H1 (cell line): ENCODE results near the gene NT5C1A. TPM values are rescaled to one million over a fixed set of nuclear protein-coding genes. Genes with fewer than 3 reads are reported as not detected.
A peak's percentile ranks its signal among the peaks of the same experiment; 100 is the strongest.

Source experiments
- CTCF ChIA-PET: fragments of 300-600 bp; sonication (Branson Sonifier 250); formaldehyde crosslinking; loops from one replicate; lab custom pipeline; 2021; ENCODE audit not compliant: partially characterized antibody; lab: Charles Lee
- POLR2A ChIA-PET: fragments of 300-600 bp; sonication (Branson Sonifier 250); formaldehyde crosslinking; loops from one replicate; lab custom pipeline; 2021; ENCODE audit warnings: inconsistent platforms; ENCODE audit not compliant: partially characterized antibody; lab: Charles Lee
- DNase-seq, 2 experiments: peaks; one replicate each; pipeline versions ENCODE4 v3.0.0 to v3.0.0-alpha.2; 2010 to 2022; ENCODE audit warnings: low spot score in 2 of 2, low read depth in 1 of 2, mixed read lengths in 1 of 2
- FAIRE-seq: peaks from 2 replicates; lab custom pipeline; 2011; peaks lifted over from hg19 to GRCh38; lab: Jason Lieb, UNC
- H2AFZ ChIP-seq: 2 replicates; pipeline ENCODE4 v1.8.1; 2012; ENCODE audit warnings: low read length, inconsistent platforms
- H2AK5ac ChIP-seq: 2 replicates; pipeline ENCODE4 v1.6.1; 2013; ENCODE audit warnings: low read depth, low read length
- H2BK120ac ChIP-seq: replicated peaks from 2 replicates; pipeline ENCODE3; 2013; ENCODE audit warnings: low read depth, low read length, inconsistent platforms
- H2BK12ac ChIP-seq: 2 replicates; pipeline ENCODE4 v1.6.1; 2013; ENCODE audit warnings: low read depth, low read length
- H2BK15ac ChIP-seq: 2 replicates; pipeline ENCODE4 v1.6.1; 2013; ENCODE audit warnings: low read length
- H2BK20ac ChIP-seq: 2 replicates; pipeline ENCODE4 v1.6.1; 2013; ENCODE audit warnings: low read length
- H2BK5ac ChIP-seq: 2 replicates; pipeline ENCODE4 v1.6.1; 2013; ENCODE audit warnings: low read depth, low read length
- H3K14ac ChIP-seq: 2 replicates; pipeline ENCODE4 v1.6.1; 2013; ENCODE audit warnings: inconsistent platforms; ENCODE audit not compliant: insufficient read length
- H3K18ac ChIP-seq: 2 replicates; pipeline ENCODE4 v1.6.1; 2013; ENCODE audit warnings: low read length; ENCODE audit errors: extremely low read depth
- H3K23ac ChIP-seq: 2 replicates; pipeline ENCODE4 v1.6.1; 2013; ENCODE audit warnings: inconsistent platforms; ENCODE audit not compliant: insufficient read length
- H3K23me2 ChIP-seq: 2 replicates; pipeline ENCODE4 v1.6.1; 2013; ENCODE audit warnings: low read depth, low read length
- H3K27ac ChIP-seq: 2 replicates; pipeline ENCODE4 v1.6.1; 2011; ENCODE audit warnings: low read depth, low read length, inconsistent platforms
- H3K27me3 ChIP-seq, 4 experiments: replicated peaks in 1 of 4; 1 replicate in 1 of 4; 2 replicates in 3 of 4; pipeline versions ENCODE4 v1.6.1 to v1.8.1; 2011 to 2013; ENCODE audit warnings: low read length in 3 of 4, mild to moderate bottlenecking in 3 of 4, inconsistent platforms in 2 of 4, mixed read lengths in 2 of 4, moderate library complexity in 1 of 4; ENCODE audit not compliant: control insufficient read depth in 3 of 4, insufficient read depth in 3 of 4; ENCODE audit errors: extremely low read depth in 1 of 4
- H3K36me3 ChIP-seq, 4 experiments: 2 replicates each; pipeline versions ENCODE4 v1.6.1 to v1.8.1; 2011 to 2013; ENCODE audit warnings: mild to moderate bottlenecking in 4 of 4, low read length in 3 of 4, moderate library complexity in 2 of 4, control low read depth in 1 of 4, inconsistent platforms in 1 of 4; ENCODE audit not compliant: insufficient read depth in 4 of 4, control insufficient read depth in 2 of 4
- H3K4ac ChIP-seq: replicated peaks from 2 replicates; pipeline ENCODE3; 2013; ENCODE audit warnings: low read length, low read depth, mixed read lengths, inconsistent platforms; ENCODE audit not compliant: insufficient read length
- H3K4me1 ChIP-seq, 4 experiments: replicated peaks in 1 of 4; 1 replicate in 1 of 4; 2 replicates in 3 of 4; pipeline versions ENCODE4 v1.6.1 to v1.8.1; 2011 to 2013; ENCODE audit warnings: low read length in 3 of 4, inconsistent platforms in 2 of 4, mixed read lengths in 1 of 4; ENCODE audit not compliant: insufficient read depth in 4 of 4, control insufficient read depth in 3 of 4
- H3K4me2 ChIP-seq, 2 experiments: 2 replicates each; pipeline versions ENCODE4 v1.6.1 to v1.8.1; 2011 to 2013; ENCODE audit warnings: low read depth in 2 of 2, low read length in 2 of 2, control low read depth in 1 of 2, inconsistent platforms in 1 of 2, mild to moderate bottlenecking in 1 of 2; ENCODE audit not compliant: insufficient read depth in 1 of 2
- H3K4me3 ChIP-seq, 4 experiments: fragments of 200-600, 300-600 bp in 1 of 4; sonication (generic), shearing (Covaris generic), sonication (Bioruptor Twin) in 1 of 4; 2 replicates each; pipeline versions ENCODE4 v1.5.1 to v1.8.1; 2011 to 2016; ENCODE audit warnings: low read length in 4 of 4, low read depth in 3 of 4, control low read depth in 2 of 4, inconsistent platforms in 2 of 4, mild to moderate bottlenecking in 2 of 4, mixed read lengths in 1 of 4, moderate library complexity in 1 of 4; ENCODE audit not compliant: insufficient read depth in 2 of 4; ENCODE audit errors: extremely low read depth in 1 of 4
- H3K56ac ChIP-seq: replicated peaks from 2 replicates; pipeline ENCODE3; 2013; ENCODE audit warnings: low read depth, mild to moderate bottlenecking, mixed read lengths, low read length, inconsistent platforms; ENCODE audit not compliant: insufficient read length
- H3K79me1 ChIP-seq: 2 replicates; pipeline ENCODE4 v1.6.1; 2013; ENCODE audit warnings: low read depth, low read length, control low read depth
- H3K79me2 ChIP-seq, 2 experiments: 2 replicates each; pipeline versions ENCODE4 v1.6.1 to v1.8.1; 2012 to 2013; ENCODE audit warnings: low read length in 2 of 2, mild to moderate bottlenecking in 2 of 2, inconsistent platforms in 1 of 2; ENCODE audit not compliant: insufficient read depth in 2 of 2, control insufficient read depth in 1 of 2
- H3K9ac ChIP-seq, 4 experiments: replicated peaks in 1 of 4; 1 replicate in 1 of 4; 2 replicates in 3 of 4; pipeline versions ENCODE4 v1.6.1 to v1.8.1; 2011 to 2013; ENCODE audit warnings: low read depth in 3 of 4, low read length in 3 of 4, control low read depth in 2 of 4, mild to moderate bottlenecking in 2 of 4, moderate library complexity in 2 of 4, inconsistent platforms in 1 of 4; ENCODE audit errors: extremely low read depth in 1 of 4
- H3K9me3 ChIP-seq, 2 experiments: 2 replicates each; pipeline versions ENCODE4 v1.6.1 to v1.8.1; 2012 to 2013; ENCODE audit warnings: mild to moderate bottlenecking in 2 of 2, moderate library complexity in 2 of 2, control low read depth in 1 of 2, inconsistent platforms in 1 of 2, low read depth in 1 of 2, low read length in 1 of 2, mixed read lengths in 1 of 2; ENCODE audit not compliant: insufficient read depth in 2 of 2
- H4K20me1 ChIP-seq, 2 experiments: replicated peaks in 1 of 2; 2 replicates each; pipeline versions ENCODE3 to v1.8.1; 2011 to 2013; ENCODE audit warnings: inconsistent platforms in 2 of 2, low read length in 2 of 2, mild to moderate bottlenecking in 1 of 2; ENCODE audit not compliant: insufficient read depth in 2 of 2, control insufficient read depth in 1 of 2
- H4K5ac ChIP-seq: 2 replicates; pipeline ENCODE4 v1.6.1; 2013; ENCODE audit warnings: low read length, low read depth, mixed read lengths, inconsistent platforms; ENCODE audit not compliant: insufficient read length
- H4K8ac ChIP-seq: 2 replicates; pipeline ENCODE4 v1.8.0; 2013; ENCODE audit warnings: mild to moderate bottlenecking, moderate library complexity, low read length, inconsistent platforms; ENCODE audit not compliant: insufficient read depth; ENCODE audit errors: extremely low read depth
- H4K91ac ChIP-seq: replicated peaks from 2 replicates; pipeline ENCODE3; 2013; ENCODE audit warnings: low read length, mixed read lengths, inconsistent platforms; ENCODE audit not compliant: insufficient read length
- BRCA1 ChIP-seq: IDR thresholded peaks from 2 replicates; pipeline ENCODE4 v1.6.1; 2012; ENCODE audit warnings: low read depth, low read length, improper control_type of control experiment
- CBX5 ChIP-seq: fragments of 300-800, 300-1000 bp; sonication (generic); IDR thresholded peaks from 2 replicates; pipeline ENCODE4 v1.7.1; 2016; ENCODE audit warnings: antibody characterized with exemption, low read length, low read depth
- CTCF ChIP-seq, 3 experiments: IDR thresholded peaks; 1 replicate in 2 of 3; 2 replicates in 1 of 3; pipeline versions ENCODE4 v1.5.1 to v1.6.1; 2011; ENCODE audit warnings: low read length in 3 of 3, mild to moderate bottlenecking in 3 of 3, inconsistent platforms in 2 of 3, low read depth in 1 of 3, moderate library complexity in 1 of 3; ENCODE audit not compliant: insufficient read depth in 1 of 3; ENCODE audit errors: control extremely low read depth in 1 of 3
- EP300 ChIP-seq, 2 experiments: IDR thresholded peaks; 1 replicate in 1 of 2; 2 replicates in 1 of 2; pipeline ENCODE4 v1.6.1; 2011 to 2012; ENCODE audit warnings: low read depth in 2 of 2, low read length in 2 of 2, mild to moderate bottlenecking in 2 of 2, borderline replicate concordance in 1 of 2, inconsistent platforms in 1 of 2, moderate library complexity in 1 of 2
- MAX ChIP-seq: IDR thresholded peaks from 2 replicates; pipeline ENCODE4 v1.6.1; 2012; ENCODE audit warnings: inconsistent platforms
- SP2 ChIP-seq: IDR thresholded peaks from 2 replicates; pipeline ENCODE4 v1.6.1; 2012; ENCODE audit warnings: mild to moderate bottlenecking, low read length, inconsistent platforms
- TAF7 ChIP-seq: optimal IDR thresholded peaks from 2 replicates; pipeline ENCODE3; 2011; ENCODE audit warnings: low read depth, mild to moderate bottlenecking, inconsistent platforms, low read length, moderate library complexity, borderline replicate concordance
- whole genome bisulfite sequencing, 2 experiments: shearing (Covaris generic) in 1 of 2; methylation state at CpG; one replicate each; pipeline versions ENCODE4 v1.1.6 to v1.1.7; 2013 to 2015; ENCODE audit warnings: low lambda C conversion rate in 2 of 2, mixed read lengths in 2 of 2, inconsistent platforms in 1 of 2, low coverage in 1 of 2, missing lambda C conversion rate in 1 of 2; ENCODE audit not compliant: insufficient replicate concordance in 2 of 2, insufficient coverage in 1 of 2, insufficient read length in 1 of 2; ENCODE audit errors: extremely low coverage in 1 of 2, missing lambda C conversion rate in 1 of 2; 5-methylcytosine and 5-hydroxymethylcytosine counted together
- polyA plus RNA-seq, 7 experiments: library from polyadenylated mRNA; depleted of rRNA in 3 of 7; stranded (reverse) in 5 of 7; unstranded in 2 of 7; fragments of >200 nt in 5 of 7; fragments of 200-250 nt in 2 of 7; gene quantifications; 1 replicate in 5 of 7; 2 replicates in 1 of 7; 4 replicates in 1 of 7; pipeline versions ENCODE4 v1.2.1 to v1.2.3, GENCODE V29; 2011 to 2013; ENCODE audit warnings: missing spikeins in 2 of 7, mixed read lengths in 2 of 7
- total RNA-seq: library from RNA; stranded (reverse); fragmentation: NEBNext Ultra II Directional; extraction: Animal tissue kit (Norgen Biotek cat#: 25700); gene quantifications from 2 replicates; pipeline ENCODE4 v1.2.1, GENCODE V29; 2021

NT5C1A gene
- total and polyA plus RNA-seq, 2 of the 8 experiments (the other 6 are each of a cell fraction or from before 2014, with no cell fraction given), result not detected

DNA sequence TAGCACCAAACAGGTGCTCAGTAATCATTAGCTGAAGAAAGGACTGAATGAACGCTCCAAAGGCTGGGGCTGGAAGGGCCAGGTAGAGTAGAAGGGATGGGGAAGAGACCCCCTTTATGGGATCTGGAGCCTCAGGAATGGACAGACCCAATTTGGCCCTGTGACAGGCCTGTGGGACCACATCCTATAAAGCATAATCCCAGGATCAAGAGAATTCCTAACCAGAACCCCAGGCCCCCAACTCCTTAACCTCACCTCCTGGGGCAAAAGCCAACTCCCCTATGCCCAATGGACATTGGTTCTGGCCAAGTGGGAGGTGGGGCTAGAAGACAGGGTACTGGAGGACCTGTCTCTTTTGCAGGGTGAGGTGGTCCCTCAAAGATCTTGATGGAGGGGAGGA lies 10.1 kb upstream of the NT5C1A start:
- CTCF ChIA-PET, result interaction anchor here (0.7 to 4.4 kb wide), 6 partner anchors 11 to 237 kb away, joined by 3 to 44 read pairs (median 6); partner anchors contain the start of gene NT5C1A
- 67% methylated on average over 1 of the region's 1 CpG; no CpG with 5 or more reads in 1 of the 2 experiments for WGBS, 2 experiments
- no peak overlapping the region for H3K18ac ChIP-seq
- TF ChIP-seq SP2, result no peak
- TF ChIP-seq TAF7, result no peak
- no peak for TF ChIP-seq CBX5
- no peak for TF ChIP-seq CTCF (IDR thresholded peaks at IDR 0.05; ENCODE audit: control extremely low read depth in 1 of 3, insufficient read depth in 1 of 3, low read depth in 1 of 3, low read length in 3 of 3)
- TF ChIP-seq EP300 (IDR thresholded peaks at IDR 0.05; ENCODE audit: borderline replicate concordance in 1 of 2, low read depth in 2 of 2, low read length in 2 of 2), result no peak
- no peak for TF ChIP-seq BRCA1
- no peak for TF ChIP-seq MAX

More for the DNA sequence above, 10.1 kb upstream of the NT5C1A start:
- DNase-seq (no peak), FAIRE-seq (no peak)
- H3K27me3 ChIP-seq, result peaks cover 58 to 93% (median 84%) of the 10 kb centered on the region in 4 experiments
- H3K4me3 ChIP-seq, result no peak overlapping the region
- no peaks in the 10 kb centered on the region for H3K36me3 ChIP-seq
- H3K9me3 ChIP-seq, result no peaks in the 10 kb centered on the region
- H2BK5ac ChIP-seq, result no peak overlapping the region
- H2BK12ac ChIP-seq, result no peak overlapping the region
- H2AK5ac ChIP-seq, result no peak overlapping the region
- no peak overlapping the region for H4K91ac ChIP-seq
- H4K5ac ChIP-seq, result no peak overlapping the region
- no peaks in the 10 kb centered on the region for H3K79me2 ChIP-seq
- H2AFZ ChIP-seq, result no peak overlapping the region
- no peak overlapping the region for H2BK15ac ChIP-seq
- H3K4me1 ChIP-seq, result peaks cover 0 to 5% (median 1%) of the 10 kb centered on the region in 4 experiments; a peak in 2 of 7 replicates
- no peak overlapping the region for H3K23ac ChIP-seq
- no peaks in the 10 kb centered on the region; the same call in 1 of the 2 replicates for H3K23me2 ChIP-seq
- H3K27ac ChIP-seq, result no peak overlapping the region
- no peak overlapping the region for H3K9ac ChIP-seq
- peak overlapping the region; percentile 19 for H3K4ac ChIP-seq
- H2BK120ac ChIP-seq, result no peak overlapping the region
- H3K56ac ChIP-seq, result no peak overlapping the region
- H3K79me1 ChIP-seq, result no peaks in the 10 kb centered on the region
- H3K4me2 ChIP-seq, result no peak overlapping the region
- peaks cover 0 to 4% of the 10 kb centered on the region in 2 experiments for H4K20me1 ChIP-seq
- POLR2A ChIA-PET, result interaction anchor here (1.3 kb wide), 1 partner anchor 12 kb away, joined by 3 read pairs; no protein-coding TSS in a partner anchor
- no peak overlapping the region for H3K14ac ChIP-seq
- no peak overlapping the region for H4K8ac ChIP-seq
- no peak overlapping the region for H2BK20ac ChIP-seq
